A549 (cell line): ENCODE results near the gene TMEM168. TPM values are rescaled to one million over a fixed set of nuclear protein-coding genes. Genes with fewer than 3 reads are reported as not detected.

ENCODE experiments used
- ATAC-seq, 2 experiments: fragments of 200-7000 bp in 1 of 2; fragments of >200 bp in 1 of 2; cut with Nextera tagmentation in 1 of 2; cut with Tn5 transposase in 1 of 2; 3 replicates each; pipeline versions ENCODE4 v1.8.0 to v1.9.1; 2018 to 2020; ENCODE audit warnings: mild to moderate bottlenecking in 1 of 2, moderate library complexity in 1 of 2
- CTCF ChIA-PET: fragments of 300-600 bp; sonication (Branson Sonifier 250); formaldehyde crosslinking; extraction: SDS; loops from one replicate; lab custom pipeline; 2021; ENCODE audit warnings: antibody characterized with exemption, inconsistent platforms; lab: Yijun Ruan, JAX
- POLR2A ChIA-PET: fragments of 350-600 bp; formaldehyde crosslinking; extraction: SDS; loops from one replicate; lab custom pipeline; 2021; ENCODE audit warnings: antibody characterized with exemption, inconsistent platforms; lab: Yijun Ruan, JAX
- DNase-seq, 2 experiments: peaks; one replicate each; pipeline versions ENCODE4 v3.0.0 to v3.0.0-alpha.2; 2011 to 2016; ENCODE audit warnings: low read depth in 1 of 2, low spot score in 1 of 2
- FAIRE-seq: peaks from 2 replicates; lab custom pipeline; 2011; peaks lifted over from hg19 to GRCh38; lab: Jason Lieb, UNC
- H3K27ac ChIP-seq, 2 experiments: fragments of >200 bp; sonication (Bioruptor Twin); formaldehyde crosslinking; 3 replicates each; pipeline ENCODE4 v1.5.1; 2016 to 2017
- H3K4me1 ChIP-seq: fragments of >200 bp; sonication (Bioruptor Twin); formaldehyde crosslinking; 3 replicates; pipeline ENCODE4 v1.6.1; 2016
- H3K4me2 ChIP-seq: fragments of >200 bp; sonication (Bioruptor Twin); formaldehyde crosslinking; 3 replicates; pipeline ENCODE4 v1.6.1; 2016
- H3K4me3 ChIP-seq: fragments of >200 bp; sonication (Bioruptor Twin); formaldehyde crosslinking; 3 replicates; pipeline ENCODE4 v1.5.1; 2016
- H3K9me3 ChIP-seq: fragments of >200 bp; sonication (Bioruptor Twin); formaldehyde crosslinking; 3 replicates; pipeline ENCODE4 v1.6.1; 2016
- BHLHE40 ChIP-seq: IDR thresholded peaks from 2 replicates; pipeline ENCODE4 v1.6.1; 2012; ENCODE audit warnings: low read depth, low read length, inconsistent platforms
- CBX2 ChIP-seq: fragments of 200-600 bp; sonication (generic); IDR thresholded peaks from 2 replicates; pipeline ENCODE4 v1.6.1; 2016; ENCODE audit warnings: low read depth, mild to moderate bottlenecking, borderline replicate concordance
- CEBPB ChIP-seq, 2 experiments: fragments of >200 bp in 1 of 2; sonication (Bioruptor Twin) in 1 of 2; formaldehyde crosslinking in 1 of 2; IDR thresholded peaks; 2 replicates each; pipeline ENCODE4 v1.6.1; 2012 to 2016
- CHD2 ChIP-seq: fragments of 150-350 bp; IDR thresholded peaks from 2 replicates; pipeline ENCODE4 v1.6.1; 2014; ENCODE audit warnings: low read length; ENCODE audit not compliant: partially characterized antibody
- CTCF ChIP-seq: fragments of >200 bp; sonication (Bioruptor Twin); formaldehyde crosslinking; IDR thresholded peaks from 3 replicates; pipeline ENCODE4 v1.5.1; 2016
- EHF ChIP-seq: fragments of 250-450 bp; sonication (Bioruptor Pico); IDR thresholded peaks from 2 replicates; pipeline ENCODE4 v1.5.0; 2020; ENCODE audit warnings: mild to moderate bottlenecking
- EHMT2 ChIP-seq: fragments of 200-600 bp; sonication (generic); IDR thresholded peaks from 2 replicates; pipeline ENCODE4 v1.6.1; 2016; ENCODE audit warnings: antibody characterized with exemption, low read depth, mild to moderate bottlenecking, moderate library complexity
- EP300 ChIP-seq, 2 experiments: fragments of >200 bp; sonication (Bioruptor Twin); formaldehyde crosslinking; IDR thresholded peaks; 2 replicates in 1 of 2; 3 replicates in 1 of 2; pipeline ENCODE4 v1.6.1; 2016 to 2017
- ESRRA ChIP-seq: fragments of 150-350 bp; IDR thresholded peaks from 2 replicates; pipeline ENCODE4 v1.6.1; 2014; ENCODE audit warnings: mild to moderate bottlenecking, low read length, borderline replicate concordance
- FOSB ChIP-seq: fragments of 250-450 bp; sonication (Bioruptor Pico); IDR thresholded peaks from 2 replicates; pipeline ENCODE4 v1.5.0; 2020; ENCODE audit warnings: mild to moderate bottlenecking, moderate library complexity
- FOXS1 ChIP-seq: fragments of 250-450 bp; sonication (Bioruptor Pico); IDR thresholded peaks from 2 replicates; pipeline ENCODE4 v1.5.0; 2020; ENCODE audit warnings: mild to moderate bottlenecking, moderate library complexity
- GATA3 ChIP-seq: IDR thresholded peaks from 2 replicates; pipeline ENCODE4 v1.6.1; 2012; ENCODE audit warnings: borderline replicate concordance
- HDAC2 ChIP-seq: fragments of 200-600 bp; sonication (generic); IDR thresholded peaks from 2 replicates; pipeline ENCODE4 v1.6.1; 2016
- HOXA7 ChIP-seq: fragments of 250-450 bp; sonication (Bioruptor Pico); IDR thresholded peaks from 2 replicates; pipeline ENCODE4 v1.5.0; 2020; ENCODE audit warnings: mild to moderate bottlenecking, moderate library complexity
- KDM1A ChIP-seq: fragments of 200-600 bp; sonication (generic); IDR thresholded peaks from 2 replicates; pipeline ENCODE4 v1.6.1; 2016; ENCODE audit warnings: low read depth, mild to moderate bottlenecking
- KDM5A ChIP-seq: fragments of 200-600 bp; sonication (generic); IDR thresholded peaks from 2 replicates; pipeline ENCODE4 v1.6.1; 2016; ENCODE audit warnings: antibody characterized with exemption, mild to moderate bottlenecking
- MAX ChIP-seq: IDR thresholded peaks from 2 replicates; pipeline ENCODE4 v1.6.1; 2012
- MAZ ChIP-seq: fragments of 150-350 bp; IDR thresholded peaks from 2 replicates; pipeline ENCODE4 v1.6.1; 2014; ENCODE audit warnings: antibody characterized with exemption, low read depth, low read length, borderline replicate concordance
- NFE2L2 ChIP-seq: fragments of 150-350 bp; conservative IDR thresholded peaks from 2 replicates; pipeline ENCODE4 v1.6.1; 2014; ENCODE audit warnings: low read length
- NPAS2 ChIP-seq: fragments of 250-450 bp; sonication (Bioruptor Pico); IDR thresholded peaks from 2 replicates; pipeline ENCODE4 v1.8.0; 2022; ENCODE audit warnings: mild to moderate bottlenecking, moderate library complexity, borderline replicate concordance
- NR3C1 ChIP-seq: fragments of >200 bp; sonication (Bioruptor Twin); formaldehyde crosslinking; IDR thresholded peaks from 3 replicates; pipeline ENCODE4 v1.6.1; 2017
- PHF8 ChIP-seq: fragments of 200-600 bp; sonication (generic); IDR thresholded peaks from 2 replicates; pipeline ENCODE4 v1.6.1; 2016; ENCODE audit warnings: low read depth, mild to moderate bottlenecking, antibody characterized with exemption, moderate library complexity, borderline replicate concordance
- POLR2A ChIP-seq: IDR thresholded peaks from 2 replicates; pipeline ENCODE4 v1.6.1; 2012; ENCODE audit warnings: mild to moderate bottlenecking, low read length
- RAD21 ChIP-seq, 2 experiments: fragments of >200 bp in 1 of 2; sonication (Bioruptor Twin) in 1 of 2; formaldehyde crosslinking in 1 of 2; IDR thresholded peaks in 1 of 2; conservative IDR thresholded peaks in 1 of 2; 2 replicates in 1 of 2; 3 replicates in 1 of 2; pipeline ENCODE4 v1.6.1; 2012 to 2018; ENCODE audit warnings: inconsistent platforms in 1 of 2
- RARB ChIP-seq: fragments of 250-450 bp; sonication (Bioruptor Pico); IDR thresholded peaks from 2 replicates; pipeline ENCODE4 v1.8.0; 2021; ENCODE audit warnings: mild to moderate bottlenecking, moderate library complexity
- RCOR1 ChIP-seq: fragments of 150-350 bp; IDR thresholded peaks from 2 replicates; pipeline ENCODE4 v1.6.1; 2014; ENCODE audit warnings: antibody characterized with exemption, low read length, low read depth
- RFX5 ChIP-seq: fragments of 450-650 bp; IDR thresholded peaks from 2 replicates; pipeline ENCODE4 v1.7.1; 2014; ENCODE audit warnings: antibody characterized with exemption, mild to moderate bottlenecking, moderate library complexity
- SMC3 ChIP-seq: fragments of >200 bp; sonication (Bioruptor Twin); formaldehyde crosslinking; IDR thresholded peaks from 3 replicates; pipeline ENCODE4 v1.6.1; 2018; ENCODE audit warnings: inconsistent platforms
- TFCP2L1 ChIP-seq: fragments of 250-450 bp; sonication (Bioruptor Pico); IDR thresholded peaks from 2 replicates; pipeline ENCODE4 v1.5.0; 2021; ENCODE audit warnings: mild to moderate bottlenecking
- ZC3H11A ChIP-seq: fragments of 450-650 bp; IDR thresholded peaks from 2 replicates; pipeline ENCODE4 v1.6.1; 2014; ENCODE audit warnings: antibody characterized with exemption, mild to moderate bottlenecking
- ZNF302 ChIP-seq: fragments of 250-450 bp; sonication (Bioruptor Pico); IDR thresholded peaks from 2 replicates; pipeline ENCODE4 v1.9.0; 2021; ENCODE audit warnings: inconsistent platforms, mild to moderate bottlenecking, moderate library complexity
- ZSCAN20 ChIP-seq: fragments of 250-450 bp; sonication (Bioruptor Pico); IDR thresholded peaks from 2 replicates; pipeline ENCODE4 v1.8.0; 2022; ENCODE audit warnings: mild to moderate bottlenecking, moderate library complexity
- WGBS: methylation state at CpG from one replicate; pipeline ENCODE4 v1.1.6; 2017; ENCODE audit errors: missing lambda C conversion rate; 5-methylcytosine and 5-hydroxymethylcytosine counted together
- polyA plus RNA-seq, 4 experiments: library from polyadenylated mRNA; depleted of rRNA in 3 of 4; stranded (reverse); fragments of >200 nt; fragmentation: RNase III in 1 of 4; extraction: RNeasy Plus Mini Kit Qiagen cat#74134 plus additional on column Dnase treatment in 1 of 4; gene quantifications; 2 replicates in 3 of 4; 3 replicates in 1 of 4; pipeline ENCODE4 v1.2.3, GENCODE V29; 2011 to 2017
- TF ChIP-seq, protein P1 (sequence below): fragments of >200 bp; sonication (Bioruptor Twin); formaldehyde crosslinking; IDR thresholded peaks from 3 replicates; pipeline ENCODE4 v1.6.1; 2016

Gene TMEM168
- polyA plus RNA-seq, 2 of the 4 experiments (the other 2 are of a cell fraction), result 11.4 to 40.0 TPM

GRCh38 chr7:112749775-112750174, 40.4 kb downstream of the TMEM168 start:
- POLR2A ChIA-PET, result no interaction called here
- TF ChIP-seq GATA3, result no peak
- peak in 1 of 2 experiments; percentile 23; a peak in 1 of 5 replicates for TF ChIP-seq RAD21 (conservative IDR thresholded peaks at IDR 0.05 in 1 of 2, IDR thresholded peaks at IDR 0.05 in 1 of 2)
- no peak for TF ChIP-seq TFCP2L1 (CRISPR knock-in tag)
- no peak for TF ChIP-seq RARB (CRISPR knock-in tag)
- Histone ChIP-seq H3K9me3 (no peaks in the 10 kb centered on the region), H3K4me3 (no peak overlapping the region), H3K4me2 (no peak overlapping the region), H3K4me1 (no peaks in the 10 kb centered on the region), H3K27ac (no peak overlapping the region)
- FAIRE-seq, result no peak
- peak; percentile 43 to 48; a peak in 3 of 6 replicates for ATAC-seq
- CTCF ChIA-PET, result interaction anchor here (0.7 to 2.2 kb wide), 3 partner anchors 9 to 19 kb away, joined by 3 to 6 read pairs (median 4); no protein-coding TSS in a partner anchor
- WGBS, result 43% methylated on average over 2 of the region's 2 CpGs
- DNase-seq, result peak in 1 of 2 experiments; percentile 10

DNA sequence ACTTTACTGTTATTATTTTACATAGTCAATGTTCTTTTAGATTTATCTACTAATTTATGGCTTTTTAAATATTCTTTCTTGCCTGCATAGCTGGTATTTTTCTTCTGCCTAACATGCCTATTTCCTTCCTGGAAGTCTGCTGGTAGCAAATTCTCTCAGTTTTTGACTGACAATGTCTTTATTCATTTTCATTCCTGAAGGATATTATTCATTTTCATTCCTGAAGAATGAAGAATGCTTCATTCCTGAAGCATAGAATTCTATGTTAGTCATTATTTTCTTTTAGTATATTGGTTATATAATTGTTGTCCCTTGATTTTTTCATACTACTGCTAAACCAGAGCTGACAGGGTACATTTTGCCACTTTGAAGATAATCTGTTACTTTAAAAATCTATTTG, 41.8 kb downstream of the TMEM168 start:
- Histone ChIP-seq H3K9me3 (no peaks in the 10 kb centered on the region), H3K4me2 (no peak overlapping the region), H3K4me1 (no peaks in the 10 kb centered on the region), H3K27ac (no peak overlapping the region), H3K4me3 (no peak overlapping the region)
- ATAC-seq, result no peak
- no peak for FAIRE-seq
- TF ChIP-seq ZC3H11A (no peak), NR3C1 (no peak), HOXA7 (no peak), RFX5 (no peak), CBX2 (no peak), HDAC2 (no peak), ESRRA (no peak), ZSCAN20 (CRISPR knock-in tag) (no peak), CHD2 (no peak), KDM5A (no peak), CTCF (no peak), SMC3 (no peak), RCOR1 (no peak), BHLHE40 (no peak), EP300 (IDR thresholded peaks at IDR 0.05) (no peak), PHF8 (no peak), FOSB (CRISPR knock-in tag) (no peak)
- TF ChIP-seq, protein P1, sequence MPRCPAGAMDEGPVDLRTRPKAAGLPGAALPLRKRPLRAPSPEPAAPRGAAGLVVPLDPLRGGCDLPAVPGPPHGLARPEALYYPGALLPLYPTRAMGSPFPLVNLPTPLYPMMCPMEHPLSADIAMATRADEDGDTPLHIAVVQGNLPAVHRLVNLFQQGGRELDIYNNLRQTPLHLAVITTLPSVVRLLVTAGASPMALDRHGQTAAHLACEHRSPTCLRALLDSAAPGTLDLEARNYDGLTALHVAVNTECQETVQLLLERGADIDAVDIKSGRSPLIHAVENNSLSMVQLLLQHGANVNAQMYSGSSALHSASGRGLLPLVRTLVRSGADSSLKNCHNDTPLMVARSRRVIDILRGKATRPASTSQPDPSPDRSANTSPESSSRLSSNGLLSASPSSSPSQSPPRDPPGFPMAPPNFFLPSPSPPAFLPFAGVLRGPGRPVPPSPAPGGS, result no peak
- POLR2A ChIA-PET, result no interaction called here
- CTCF ChIA-PET, result interaction anchor here (2.2 kb wide), 1 partner anchor 10 kb away, joined by 6 read pairs; no protein-coding TSS in a partner anchor
- DNase-seq, result no peak

- ChIA-PET POLR2A (no interaction called here), CTCF (no interaction called here)
- H3K9me3 ChIP-seq, result no peaks in the 10 kb centered on the region
- ATAC-seq (no peak), DNase-seq (no peak), FAIRE-seq (no peak)
- TF ChIP-seq KDM1A, result no peak
- TF ChIP-seq RCOR1, result no peak
- TF ChIP-seq MAZ, result no peak
- no peak for TF ChIP-seq ZNF302 (CRISPR knock-in tag)
- TF ChIP-seq EHMT2, result no peak
- no peak for TF ChIP-seq MAX
- TF ChIP-seq TFCP2L1 (CRISPR knock-in tag), result no peak
- no peak for TF ChIP-seq FOXS1 (CRISPR knock-in tag)
- no peak for TF ChIP-seq ZC3H11A
- no peak for TF ChIP-seq SMC3
- no peak for TF ChIP-seq NPAS2 (CRISPR knock-in tag)
- no peak for TF ChIP-seq EHF (CRISPR knock-in tag)
- no peak for TF ChIP-seq NFE2L2
- no peak for TF ChIP-seq POLR2A
- TF ChIP-seq CEBPB (IDR thresholded peaks at IDR 0.05), result no peak
- no peak for TF ChIP-seq PHF8
- no peak for TF ChIP-seq BHLHE40
- no peak for TF ChIP-seq ESRRA
- TF ChIP-seq, protein P1, result no peak
- TF ChIP-seq HDAC2, result no peak
- 2% methylated on average over 1 of the region's 1 CpG for WGBS
- H3K4me1 ChIP-seq, result no peaks in the 10 kb centered on the region
- H3K27ac ChIP-seq, result no peak overlapping the region
- H3K4me3 ChIP-seq, result no peak overlapping the region
- no peak overlapping the region for H3K4me2 ChIP-seq
These were observed 44.6 kb downstream of the TMEM168 start for GRCh38 chr7:112745635-112746034.
